Activated naive CD4-positive, alpha-beta T cell treated with Interleukin-2 at 50 U/mL for 16 hours (primary cell): ENCODE measurements around the gene MANEA.
A peak's percentile ranks its signal among the peaks of the same experiment; 100 is the strongest.
"Not testable (repeated sequence)": the region's sequence is repeated elsewhere in the genome, so short reads cannot be mapped to it uniquely, and the experiment has no call there.

Source experiments
- DNase-seq: peaks from one replicate; pipeline ENCODE4 v3.0.0-alpha.2; 2020

Gene MANEA

GRCh38 chr6:95577304-95578105, at the start of gene MANEA:
Gene MANEA, plus strand, starts transcription at chr6:95577535. Its CDS starts 8,905 bp downstream, at chr6:95586440.
- peak; percentile 81 for DNase-seq

DNA sequence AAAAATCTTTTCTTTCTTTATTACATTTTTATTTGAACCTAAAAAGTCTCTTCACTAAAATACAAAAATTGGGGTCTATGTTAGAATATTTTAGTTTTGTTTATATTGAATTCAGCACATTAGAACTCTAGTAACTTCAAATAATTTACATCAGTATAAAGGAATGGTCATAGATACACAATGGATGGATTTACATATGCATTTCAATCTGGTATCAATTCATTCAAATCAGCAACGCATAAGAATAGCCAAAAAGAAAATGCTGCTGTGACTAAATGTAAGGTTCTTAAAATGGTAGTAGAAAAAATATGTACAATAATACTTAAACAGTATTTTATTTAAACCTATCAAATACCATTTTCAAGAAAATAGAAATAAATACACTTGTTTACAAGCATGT, 47.6 kb upstream of the MANEA start:
- no peak for DNase-seq

- no peak for DNase-seq
Observed at GRCh38 chr6:95530176-95530819, 47.0 kb upstream of the MANEA start.

GRCh38 chr6:95543798-95544197, 33.5 kb upstream of the MANEA start:
- DNase-seq = no peak

DNA sequence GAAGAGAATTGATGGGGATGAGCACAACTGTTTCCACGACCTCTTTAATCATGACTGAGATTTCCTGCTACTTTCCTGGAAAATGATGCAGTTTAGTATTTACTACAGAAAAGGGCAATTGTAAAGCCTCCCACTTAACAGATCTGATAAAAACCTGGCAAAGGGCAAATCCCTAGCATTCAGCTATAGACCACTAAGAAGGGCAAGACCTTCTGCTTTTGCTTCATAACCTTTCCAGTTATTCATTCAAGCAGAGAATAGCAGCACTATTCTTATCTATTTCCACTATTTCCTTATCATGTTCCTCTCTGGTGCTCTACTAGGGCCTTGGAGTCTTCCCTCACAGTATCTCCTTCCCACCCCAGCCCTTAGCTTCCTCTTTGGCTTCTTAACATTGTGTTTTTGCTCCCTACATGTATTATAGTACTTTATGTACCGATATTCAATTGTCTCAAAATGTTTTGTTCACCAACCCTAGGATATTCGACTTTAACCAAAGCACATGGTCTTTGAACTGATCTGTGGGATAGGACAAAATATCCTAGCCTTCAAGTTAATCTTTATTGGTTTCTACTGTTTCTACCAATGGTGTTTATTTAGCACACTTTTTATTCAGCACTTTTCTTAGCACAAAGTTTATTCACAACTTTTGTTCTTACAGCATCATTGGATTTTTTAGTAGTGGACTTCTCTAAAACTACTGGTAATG, 32.7 kb upstream of the MANEA start:
- no peak for DNase-seq

DNA sequence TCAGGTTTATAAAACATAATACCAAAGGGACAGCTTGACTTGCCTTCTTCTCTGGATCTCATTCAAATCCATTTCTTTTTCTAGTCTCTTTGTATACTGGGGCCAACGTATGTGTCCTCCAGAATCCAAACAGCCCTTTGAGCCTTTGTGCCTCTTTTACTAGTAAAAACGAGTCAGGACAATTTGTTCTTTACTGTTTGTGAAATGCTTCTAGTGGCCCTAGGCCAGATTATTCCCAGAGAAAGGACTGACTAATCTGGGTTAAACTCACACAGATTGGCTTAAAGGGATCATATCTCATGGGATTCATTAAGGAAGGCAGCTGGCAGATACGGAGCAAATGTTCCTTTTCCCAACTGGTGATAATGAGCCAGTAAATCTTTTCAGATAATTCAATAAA, 32.1 kb upstream of the MANEA start:
- no peak for DNase-seq

DNA sequence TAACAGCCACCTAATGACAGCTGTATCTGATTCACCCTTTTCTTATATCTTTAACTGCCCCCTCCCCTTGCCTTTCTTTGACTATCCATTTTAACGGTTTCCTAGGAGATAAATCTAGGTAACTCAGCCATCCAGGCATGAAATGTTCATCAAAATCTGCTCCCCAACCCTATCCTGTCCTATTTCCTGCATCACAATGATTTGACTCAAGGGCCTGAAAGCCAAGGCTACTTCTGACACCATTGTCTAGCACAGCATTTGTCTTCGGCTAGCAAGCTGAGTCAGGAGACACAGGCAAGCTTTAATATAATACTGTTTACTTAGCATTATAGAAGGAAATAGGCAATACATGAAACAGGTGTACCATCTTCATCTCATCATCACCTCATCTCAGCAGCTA, 31.6 kb upstream of the MANEA start:
- no peak for DNase-seq

GRCh38 chr6:95546148-95546547, 31.2 kb upstream of the MANEA start:
- no peak for DNase-seq

DNA sequence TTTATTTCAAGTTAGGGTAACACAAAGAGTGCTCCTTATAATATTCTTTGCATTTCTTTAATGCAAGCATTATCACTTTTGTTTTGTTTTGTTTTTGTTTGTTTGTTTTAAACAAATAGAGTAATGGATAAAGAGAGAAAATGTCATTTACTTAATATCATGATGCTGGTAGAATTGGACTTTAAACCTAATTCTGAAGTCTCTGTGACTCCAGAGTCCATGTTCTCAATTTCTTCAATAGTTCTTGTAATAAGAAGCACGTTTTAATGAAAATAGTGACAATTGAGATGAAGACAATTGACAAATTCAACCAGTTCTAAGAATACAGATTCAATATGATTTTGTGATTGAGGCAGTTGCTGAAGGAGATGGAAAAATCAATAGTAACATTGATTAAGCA, 30.3 kb upstream of the MANEA start:
- DNase-seq = no peak

GRCh38 chr6:95548188-95548786, 29.0 kb upstream of the MANEA start:
- no peak for DNase-seq

DNA sequence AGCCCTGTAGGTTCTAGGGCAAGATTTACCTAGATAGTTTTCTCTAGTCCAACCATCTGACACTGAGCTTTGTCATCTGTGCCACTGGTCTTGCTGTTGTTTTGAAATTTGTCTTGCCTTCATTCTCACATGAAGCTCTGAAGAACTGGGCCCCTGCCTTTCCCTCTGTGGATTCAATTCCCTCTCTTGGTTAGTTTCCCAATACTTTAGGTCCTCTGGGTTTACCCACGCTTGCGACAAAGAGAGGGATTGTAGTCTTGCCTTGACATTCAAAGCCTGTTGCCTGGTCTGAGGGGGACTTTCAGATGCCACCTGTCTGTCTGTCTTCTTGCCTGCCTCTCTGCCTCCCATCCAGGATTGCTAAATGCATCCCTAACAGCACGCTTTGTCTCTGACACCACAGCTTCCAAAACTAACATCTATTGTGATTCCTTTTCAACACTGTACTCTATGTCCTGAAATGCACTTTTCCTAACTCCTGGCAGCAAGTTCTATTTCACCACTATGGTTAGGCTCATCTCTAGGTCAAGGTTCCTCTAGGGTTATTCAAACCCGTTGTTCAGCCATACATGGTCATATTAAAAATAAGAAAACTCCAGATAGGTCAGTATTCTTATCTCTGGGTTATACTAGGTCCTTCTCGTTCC, 25.5 kb upstream of the MANEA start:
- DNase-seq = no peak

GRCh38 chr6:95553880-95554279, 23.5 kb upstream of the MANEA start:
- DNase-seq = no peak

- not testable (repeated sequence) for DNase-seq
Observed at GRCh38 chr6:95560956-95561355, 16.4 kb upstream of the MANEA start.

DNA sequence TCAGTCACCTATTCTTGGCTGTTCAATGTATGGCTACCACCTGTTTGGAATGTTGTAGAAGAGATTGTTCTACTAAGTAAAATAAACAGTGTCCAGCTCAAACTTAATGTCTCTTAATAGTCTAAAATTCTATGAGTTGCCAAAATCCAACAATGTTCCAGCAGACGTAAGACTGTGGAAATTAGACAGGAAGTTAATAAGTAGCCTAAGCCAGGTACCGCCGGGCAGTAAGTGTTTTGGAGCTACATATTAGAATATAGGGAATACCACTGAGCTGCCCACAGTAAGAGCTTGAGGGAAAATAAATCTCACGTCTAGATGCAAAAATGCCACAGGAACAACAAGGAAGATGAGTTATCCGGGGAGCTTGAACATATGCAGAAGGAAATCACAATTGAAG, 7.8 kb upstream of the MANEA start:
- no peak for DNase-seq

DNA sequence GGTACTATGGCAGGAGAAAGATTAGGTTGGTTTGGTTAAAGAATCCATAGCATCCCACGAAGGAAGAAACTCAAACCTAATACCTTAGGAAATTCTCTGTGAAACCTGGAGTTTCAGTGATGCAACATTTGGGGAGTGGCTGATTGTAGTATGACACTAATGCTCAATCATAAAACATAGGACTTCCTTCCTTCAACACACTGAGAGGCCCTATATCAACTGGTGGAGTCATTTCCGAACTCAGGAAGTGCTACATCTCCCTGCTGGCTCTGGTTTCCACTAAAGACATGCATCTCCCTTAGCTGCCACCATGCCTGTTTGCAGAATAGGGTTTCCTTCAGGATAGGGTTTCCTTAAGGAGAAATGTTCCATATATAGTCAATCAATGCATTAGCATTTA, 5.2 kb upstream of the MANEA start:
- DNase-seq = no peak

DNA sequence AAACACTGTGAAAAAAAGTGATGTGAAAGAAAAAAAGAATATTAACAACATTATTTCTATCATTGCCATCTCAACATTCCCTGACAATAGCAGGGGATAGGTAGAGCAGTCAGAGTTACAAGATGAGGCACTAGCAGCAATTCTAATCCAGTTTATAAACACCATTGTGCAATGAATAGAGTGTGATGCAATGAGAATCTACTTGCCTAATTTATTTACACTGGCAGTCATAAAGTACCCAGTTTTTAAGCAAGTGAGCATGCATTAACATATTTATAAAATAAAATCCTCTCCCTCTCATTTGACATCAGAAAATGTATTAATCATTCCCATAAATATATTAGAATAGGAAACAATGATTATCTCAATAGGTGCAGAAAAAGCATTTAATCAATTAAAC, 2.5 kb upstream of the MANEA start:
- no peak for DNase-seq

GRCh38 chr6:95576218-95576997, 927 bp upstream of the MANEA start:
- DNase-seq = no peak

DNA sequence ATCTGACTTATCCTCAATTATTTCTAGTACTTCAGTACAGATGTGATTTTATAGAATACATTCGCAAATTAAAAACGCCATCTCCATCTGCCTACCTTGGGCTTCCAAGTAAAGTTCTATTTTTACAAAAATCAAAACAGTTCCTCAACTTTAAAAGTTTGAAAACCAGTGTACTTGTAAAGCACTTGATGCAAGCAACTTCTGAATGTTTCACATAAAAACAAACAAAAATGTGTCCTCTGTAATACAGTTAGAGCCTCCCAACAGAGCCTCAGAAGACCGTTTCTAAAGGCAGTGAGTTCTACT, 384 bp upstream of the MANEA start:
- no peak for DNase-seq

DNA sequence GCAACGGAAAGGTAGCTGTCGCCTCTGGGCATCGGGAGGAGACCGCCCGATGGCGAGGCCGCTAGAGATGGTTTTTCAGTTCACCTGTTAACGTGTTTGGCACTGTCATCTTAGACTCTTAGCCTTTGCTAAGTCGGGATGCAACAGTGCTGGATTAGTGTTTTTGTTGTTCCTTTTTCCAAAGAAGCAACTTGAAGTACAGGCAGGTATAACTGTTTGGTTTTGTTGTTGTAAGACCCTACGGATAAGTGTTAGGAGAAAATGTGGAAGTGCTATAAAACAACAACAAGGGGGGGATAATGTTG, 723 bp downstream of the MANEA start:
- no peak for DNase-seq

DNA sequence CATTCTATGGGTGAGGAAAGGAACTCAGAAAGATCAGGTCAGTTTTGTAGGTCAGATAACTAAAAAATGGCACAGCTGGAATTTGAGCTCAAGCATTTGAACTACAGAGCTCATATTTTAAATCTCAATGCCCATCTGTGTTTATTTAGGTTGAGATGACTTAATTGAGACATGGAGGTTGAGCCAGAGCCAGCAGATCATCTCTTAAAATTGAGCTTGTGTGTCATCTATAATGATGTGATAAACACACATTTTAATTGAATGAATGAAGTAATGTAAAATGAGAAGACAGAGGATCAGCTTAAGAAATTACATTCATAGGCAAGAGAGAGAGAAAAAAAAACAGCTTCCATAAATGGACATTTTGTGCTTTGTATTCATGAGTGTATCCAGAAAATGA, 3.7 kb downstream of the MANEA start:
- DNase-seq = no peak

DNA sequence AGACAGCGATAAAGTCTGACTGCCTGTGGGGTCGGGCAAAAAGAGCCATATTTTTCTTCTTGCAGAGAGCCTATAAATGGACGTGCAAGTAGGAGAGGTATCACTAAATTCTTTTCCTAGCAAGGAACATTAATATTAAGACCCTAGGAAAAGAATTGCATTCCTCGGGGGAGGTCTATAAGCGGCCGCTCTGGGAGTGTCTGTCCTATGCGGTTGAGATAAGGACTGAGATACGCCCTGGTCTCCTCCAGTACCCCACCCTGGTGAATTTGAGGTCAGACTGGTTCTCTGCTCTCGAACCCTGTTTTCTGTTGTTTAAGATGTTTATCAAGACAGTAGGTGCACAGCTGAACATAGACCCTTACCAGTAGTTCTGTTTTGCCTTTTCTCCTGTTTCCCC, 6.9 kb downstream of the MANEA start:
- not testable (repeated sequence) for DNase-seq

GRCh38 chr6:95587989-95588388, 10.7 kb downstream of the MANEA start:
- DNase-seq = no peak

DNA sequence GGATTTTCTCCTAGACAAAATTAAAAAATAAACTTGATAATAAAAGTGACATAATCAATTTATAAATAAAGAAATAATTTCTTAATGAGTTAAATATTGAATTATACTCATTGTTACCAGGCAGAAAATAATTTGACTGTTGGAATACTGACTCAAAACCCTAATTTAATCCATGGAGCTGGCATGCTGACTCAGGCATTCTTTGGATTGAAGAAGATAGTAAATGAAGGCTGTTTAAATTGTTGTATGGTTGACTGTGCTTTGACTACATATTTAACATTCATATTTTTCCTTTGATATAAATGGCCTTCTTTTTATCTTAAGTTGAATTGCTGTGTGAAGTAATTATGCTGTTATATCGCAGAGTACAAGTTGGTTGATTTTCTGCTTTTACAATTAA, 11.7 kb downstream of the MANEA start:
- DNase-seq = no peak
